SK-N-SH (cell line): ENCODE results near the gene PARD3B. TPM values are rescaled to one million over a fixed set of nuclear protein-coding genes. Genes with fewer than 3 reads are reported as not detected.

ENCODE experiments used
- CTCF ChIA-PET: fragments of 300-600, 350-600 bp; formaldehyde crosslinking; extraction: SDS; loops from one replicate; lab custom pipeline; 2021; lab: Yijun Ruan, JAX
- POLR2A ChIA-PET: fragments of 350-600 bp; sonication (Branson Sonifier 250); formaldehyde crosslinking; extraction: SDS; loops from one replicate; lab custom pipeline; 2020; ENCODE audit warnings: antibody characterized with exemption, inconsistent platforms; lab: Yijun Ruan, JAX
- DNase-seq: peaks from one replicate; pipeline ENCODE4 v3.0.0; 2012
- H2AFZ ChIP-seq: fragments of 200-600 bp; sonication (generic); 2 replicates; pipeline ENCODE4 v1.8.1; 2016; ENCODE audit warnings: antibody characterized with exemption, mild to moderate bottlenecking, low read depth
- H3F3A ChIP-seq: fragments of 200-600 bp; sonication (generic); replicated peaks from 2 replicates; pipeline ENCODE3; 2016; ENCODE audit warnings: antibody characterized with exemption, mild to moderate bottlenecking; ENCODE audit not compliant: insufficient read depth
- H3K27ac ChIP-seq, 2 experiments: fragments of 200-500 bp in 1 of 2; fragments of 200-600 bp in 1 of 2; sonication (Bioruptor generic) in 1 of 2; sonication (generic), shearing (Covaris generic) in 1 of 2; 2 replicates each; pipeline versions ENCODE4 v1.5.1 to v1.6.1; 2014 to 2016; ENCODE audit warnings: low read depth in 2 of 2, inconsistent platforms in 1 of 2, low read length in 1 of 2, mild to moderate bottlenecking in 1 of 2, mixed read lengths in 1 of 2
- H3K27me3 ChIP-seq: fragments of 200-600 bp; sonication (generic), shearing (Covaris generic); 2 replicates; pipeline ENCODE4 v1.6.1; 2016; ENCODE audit warnings: mixed run types; ENCODE audit not compliant: insufficient read depth
- H3K36me3 ChIP-seq, 2 experiments: fragments of 200-500 bp in 1 of 2; fragments of 200-600 bp in 1 of 2; sonication (Bioruptor generic) in 1 of 2; sonication (generic) in 1 of 2; replicated peaks in 1 of 2; 2 replicates each; pipeline versions ENCODE3 to v1.5.1; 2014 to 2016; ENCODE audit warnings: low read length in 1 of 2, mild to moderate bottlenecking in 1 of 2; ENCODE audit not compliant: insufficient read depth in 2 of 2, control insufficient read depth in 1 of 2
- H3K4me1 ChIP-seq, 2 experiments: fragments of 200-500 bp in 1 of 2; fragments of 200-600 bp in 1 of 2; sonication (Bioruptor generic) in 1 of 2; sonication (generic), shearing (Covaris generic) in 1 of 2; 2 replicates each; pipeline versions ENCODE4 v1.5.1 to v1.6.1; 2014 to 2016; ENCODE audit warnings: low read depth in 1 of 2, low read length in 1 of 2, mixed run types in 1 of 2; ENCODE audit not compliant: insufficient read depth in 2 of 2, control insufficient read depth in 1 of 2
- H3K4me2 ChIP-seq: fragments of 200-600 bp; sonication (generic), shearing (Covaris generic); 2 replicates; pipeline ENCODE4 v1.6.1; 2017; ENCODE audit warnings: mixed run types
- H3K4me3 ChIP-seq, 2 experiments: fragments of 200-500 bp in 1 of 2; fragments of 200-600 bp in 1 of 2; sonication (Bioruptor generic) in 1 of 2; sonication (generic), shearing (Covaris generic) in 1 of 2; 2 replicates each; pipeline versions ENCODE4 v1.5.1 to v1.8.1; 2014 to 2016; ENCODE audit warnings: low read depth in 2 of 2, inconsistent platforms in 1 of 2, low read length in 1 of 2, mild to moderate bottlenecking in 1 of 2, mixed read lengths in 1 of 2, moderate library complexity in 1 of 2
- H3K79me2 ChIP-seq: fragments of 200-600 bp; sonication (generic); 2 replicates; pipeline ENCODE4 v1.8.1; 2017; ENCODE audit warnings: mild to moderate bottlenecking; ENCODE audit not compliant: insufficient read depth
- H3K9ac ChIP-seq: fragments of 200-600 bp; sonication (generic); 2 replicates; pipeline ENCODE4 v1.6.1; 2017; ENCODE audit warnings: mixed run types
- H3K9me2 ChIP-seq: fragments of 200-600 bp; sonication (generic); 2 replicates; pipeline ENCODE4 v1.6.1; 2017; ENCODE audit warnings: mixed run types
- H3K9me3 ChIP-seq: fragments of 200-600 bp; sonication (generic); 2 replicates; pipeline ENCODE4 v1.6.1; 2017; ENCODE audit warnings: mixed run types, mild to moderate bottlenecking, moderate library complexity
- H4K20me1 ChIP-seq: fragments of 200-600 bp; sonication (generic); 2 replicates; pipeline ENCODE4 v1.6.1; 2017; ENCODE audit warnings: mild to moderate bottlenecking, mixed run types; ENCODE audit not compliant: insufficient read depth
- CHD2 ChIP-seq: fragments of 150-350 bp; IDR thresholded peaks from 2 replicates; pipeline ENCODE4 v1.6.1; 2018; ENCODE audit warnings: low read length; ENCODE audit not compliant: partially characterized antibody
- CTCF ChIP-seq: fragments of 200-600 bp; sonication (generic); IDR thresholded peaks from 2 replicates; pipeline ENCODE4 v1.6.1; 2017; ENCODE audit warnings: antibody characterized with exemption, mild to moderate bottlenecking, moderate library complexity
- ELF1 ChIP-seq: IDR thresholded peaks from 2 replicates; pipeline ENCODE4 v1.4.0; 2012
- GABPA ChIP-seq: IDR thresholded peaks from 2 replicates; pipeline ENCODE4 v1.4.0; 2012; ENCODE audit warnings: low read depth, mild to moderate bottlenecking
- GATA2 ChIP-seq: sonication (generic); formaldehyde crosslinking; IDR thresholded peaks from 2 replicates; pipeline ENCODE4 v1.5.0; 2020; ENCODE audit warnings: mild to moderate bottlenecking, missing genetic modification reagents
- IRF3 ChIP-seq: fragments of 150-350 bp; IDR thresholded peaks from 2 replicates; pipeline ENCODE4 v1.6.1; 2016; ENCODE audit warnings: mild to moderate bottlenecking, low read depth, low read length
- JUND ChIP-seq: IDR thresholded peaks from 2 replicates; pipeline ENCODE4 v1.4.0; 2012
- MAX ChIP-seq: IDR thresholded peaks from 2 replicates; pipeline ENCODE4 v1.4.0; 2012; ENCODE audit warnings: low read depth
- MEF2A ChIP-seq: IDR thresholded peaks from 2 replicates; pipeline ENCODE4 v1.4.0; 2012; ENCODE audit warnings: low read depth, borderline replicate concordance
- NRF1 ChIP-seq: IDR thresholded peaks from 2 replicates; pipeline ENCODE4 v1.6.1; 2012; ENCODE audit warnings: low read depth, mild to moderate bottlenecking, low read length
- POLR2AphosphoS5 ChIP-seq: IDR thresholded peaks from 2 replicates; pipeline ENCODE4 v1.6.1; 2012; ENCODE audit warnings: low read depth, low read length
- RAD21 ChIP-seq: IDR thresholded peaks from 2 replicates; pipeline ENCODE4 v1.6.1; 2012; ENCODE audit warnings: mild to moderate bottlenecking, low read length
- REST ChIP-seq: IDR thresholded peaks from 2 replicates; pipeline ENCODE4 v1.6.1; 2012; ENCODE audit warnings: mild to moderate bottlenecking, low read depth, low read length, moderate library complexity
- RFX5 ChIP-seq: IDR thresholded peaks from 2 replicates; pipeline ENCODE4 v1.6.1; 2012; ENCODE audit warnings: mild to moderate bottlenecking, improper control_type of control experiment, low read length
- RXRA ChIP-seq: IDR thresholded peaks from 2 replicates; pipeline ENCODE4 v1.4.0; 2012; ENCODE audit warnings: low read depth, mild to moderate bottlenecking, borderline replicate concordance
- SMC3 ChIP-seq: IDR thresholded peaks from 2 replicates; pipeline ENCODE4 v1.6.1; 2012; ENCODE audit warnings: low read depth, low read length, improper control_type of control experiment
- TAF1 ChIP-seq: IDR thresholded peaks from 2 replicates; pipeline ENCODE4 v1.6.1; 2012; ENCODE audit warnings: low read depth, mild to moderate bottlenecking, low read length, moderate library complexity, borderline replicate concordance
- TEAD4 ChIP-seq: IDR thresholded peaks from 2 replicates; pipeline ENCODE4 v1.4.0; 2012; ENCODE audit warnings: mild to moderate bottlenecking, borderline replicate concordance; ENCODE audit not compliant: insufficient read depth
- USF1 ChIP-seq: IDR thresholded peaks from 2 replicates; pipeline ENCODE4 v1.4.0; 2012; ENCODE audit warnings: low read depth, borderline replicate concordance
- USF2 ChIP-seq: fragments of 150-350 bp; IDR thresholded peaks from 2 replicates; pipeline ENCODE4 v1.6.1; 2017; ENCODE audit warnings: antibody characterized with exemption, low read length, low read depth, borderline replicate concordance
- ZBTB33 ChIP-seq: IDR thresholded peaks from 2 replicates; pipeline ENCODE4 v1.4.0; 2012; ENCODE audit warnings: low read depth, borderline replicate concordance
- WGBS: methylation state at CpG from one replicate; pipeline ENCODE4 v1.1.6; 2017; ENCODE audit warnings: low lambda C conversion rate; 5-methylcytosine and 5-hydroxymethylcytosine counted together
- polyA plus RNA-seq, 3 experiments: library from polyadenylated mRNA; depleted of rRNA; stranded (reverse); fragments of >200 nt; gene quantifications; 2 replicates each; pipeline ENCODE4 v1.2.3, GENCODE V29; 2012

PARD3B gene
- polyA plus RNA-seq, 1 of the 3 experiments (the other 2 are of a cell fraction): 0.87 TPM

- TF ChIP-seq GABPA: no peak
- TF ChIP-seq RXRA: no peak
- no peak for TF ChIP-seq USF1
- TF ChIP-seq TEAD4: no peak
- no peak for TF ChIP-seq REST
- no peak for TF ChIP-seq CTCF
- TF ChIP-seq NRF1: no peak
These were observed 335.7 kb downstream of the PARD3B start (continued) for GRCh38 chr2:204880928-204881327.

- Histone ChIP-seq H3K9ac (no peak overlapping the region), H3K27ac (no peak overlapping the region), H3K36me3 (no peaks in the 10 kb centered on the region), H3K27me3 (no peaks in the 10 kb centered on the region), H3K79me2 (no peaks in the 10 kb centered on the region), H3K9me2 (no peaks in the 10 kb centered on the region), H3K4me3 (no peak overlapping the region), H2AFZ (no peak overlapping the region), H4K20me1 (no peaks in the 10 kb centered on the region), H3K4me2 (no peak overlapping the region), H3F3A (no peaks in the 10 kb centered on the region), H3K4me1 (peaks cover 0 to 4% of the 10 kb centered on the region in 2 experiments; a peak in 2 of 4 replicates), H3K9me3 (no peaks in the 10 kb centered on the region; the same call in 1 of the 2 replicates)
- DNase-seq: no peak
- CTCF ChIA-PET: interaction anchor here (0.7 to 2.2 kb wide), 4 partner anchors 9 to 794 kb away, joined by 4 to 11 read pairs (median 6); no protein-coding TSS in a partner anchor
- WGBS: 93% methylated on average over 3 of the region's 4 CpGs
- POLR2A ChIA-PET: interaction anchor here (0.7 kb wide), 1 partner anchor 699 kb away, joined by 3 read pairs; no protein-coding TSS in a partner anchor
- TF ChIP-seq ZBTB33 (no peak), MEF2A (no peak), TAF1 (no peak), CHD2 (no peak), JUND (no peak), ELF1 (no peak), POLR2AphosphoS5 (no peak), USF2 (no peak), IRF3 (no peak), RFX5 (no peak), RAD21 (no peak), MAX (no peak), GABPA (no peak), SMC3 (no peak), GATA2 (CRISPR knock-in tag) (no peak)
These were observed 336.4 kb downstream of the PARD3B start for GRCh38 chr2:204881655-204882054.
